ENCODE data around the gene AOX1. TPM values are rescaled to one million over a fixed set of nuclear protein-coding genes. Genes with fewer than 3 reads are reported as not detected.
A peak's percentile ranks its signal among the peaks of the same experiment; 100 is the strongest.

Gene AOX1
- total RNA-seq, 1 experiment from 2014 or later, result 3.0 TPM

- in situ Hi-C loops (cut with HindIII; ENCODE audit: low pct_unique_long_range_greater_than_20kb, low sequenced_read_pairs) (no loop called here), intact Hi-C loops (cut with micrococcal nuclease; ENCODE audit: unreplicated experiment) (no loop called here)
- ChIA-PET POLR2A (no interaction called here), CTCF (no interaction called here)
- H3K4me1 ChIP-seq (ENCODE audit: control insufficient read depth, insufficient read depth, low read length), result peaks cover 6% of the 10 kb centered on the region; the same call in 1 of the 2 replicates
- no peaks in the 10 kb centered on the region for H3K27me3 ChIP-seq (ENCODE audit: control insufficient read depth, insufficient read depth, low read length)
- ATAC-seq (no peak), DNase-seq (ENCODE audit: low read depth, low spot score) (no peak)
- no peak overlapping the region for H3K27ac ChIP-seq (ENCODE audit: low read length)
- H3K36me3 ChIP-seq (ENCODE audit: control insufficient read depth, insufficient read depth, low read length), result no peaks in the 10 kb centered on the region
- no peak overlapping the region for H3K4me3 ChIP-seq (ENCODE audit: low read depth in 2 of 2, low read length in 2 of 2)
- BruUV-seq (replicated peaks), result no TSS peak
- no peak for TF ChIP-seq SIN3A (IDR thresholded peaks at IDR 0.05; ENCODE audit: borderline replicate concordance, insufficient read depth, low read depth, low read length)
- TF ChIP-seq CTCF (IDR thresholded peaks at IDR 0.05), result no peak
- TF ChIP-seq REST (IDR thresholded peaks at IDR 0.05; ENCODE audit: insufficient read depth in 1 of 2, low read depth in 2 of 2, low read length in 1 of 2), result no peak
- TF ChIP-seq TCF7L2 (IDR thresholded peaks at IDR 0.05; ENCODE audit: low read depth, low read length), result no peak
- no peak for TF ChIP-seq POLR2AphosphoS5 (IDR thresholded peaks at IDR 0.05; ENCODE audit: low read depth, low read length)
- H3K9me3 ChIP-seq (ENCODE audit: control insufficient read depth, insufficient read depth, low read depth, low read length), result no peaks in the 10 kb centered on the region
Observed at GRCh38 chr2:200614249-200614648, 28.4 kb downstream of the AOX1 start.

- no TSS peak for BruUV-seq (replicated peaks)
- ATAC-seq (peak; percentile 92), DNase-seq (ENCODE audit: low read depth, low spot score) (no peak)
- Histone ChIP-seq H3K27ac (ENCODE audit: low read length) (no peak overlapping the region), H3K4me1 (ENCODE audit: control insufficient read depth, insufficient read depth, low read length) (peaks cover 6% of the 10 kb centered on the region; the same call in 1 of the 2 replicates), H3K36me3 (ENCODE audit: control insufficient read depth, insufficient read depth, low read length) (no peaks in the 10 kb centered on the region), H3K27me3 (ENCODE audit: control insufficient read depth, insufficient read depth, low read length) (no peaks in the 10 kb centered on the region), H3K9me3 (ENCODE audit: control insufficient read depth, insufficient read depth, low read depth, low read length) (no peaks in the 10 kb centered on the region), H3K4me3 (ENCODE audit: low read depth in 2 of 2, low read length in 2 of 2) (no peak overlapping the region)
- POLR2A ChIA-PET, result no interaction called here
- in situ Hi-C loops (cut with HindIII; ENCODE audit: low pct_unique_long_range_greater_than_20kb, low sequenced_read_pairs) (no loop called here), intact Hi-C loops (cut with micrococcal nuclease; ENCODE audit: unreplicated experiment) (no loop called here)
- CTCF ChIA-PET, result no interaction called here
- TF ChIP-seq REST (IDR thresholded peaks at IDR 0.05; ENCODE audit: insufficient read depth in 1 of 2, low read depth in 2 of 2, low read length in 1 of 2) (no peak), SIN3A (IDR thresholded peaks at IDR 0.05; ENCODE audit: borderline replicate concordance, insufficient read depth, low read depth, low read length) (no peak), POLR2AphosphoS5 (IDR thresholded peaks at IDR 0.05; ENCODE audit: low read depth, low read length) (no peak), TCF7L2 (IDR thresholded peaks at IDR 0.05; ENCODE audit: low read depth, low read length) (no peak), CTCF (IDR thresholded peaks at IDR 0.05) (no peak)
Observed at GRCh38 chr2:200615247-200615646, 29.4 kb downstream of the AOX1 start.

Measured in Panc1 (cell line).